ENCODE measurements around the gene PDE6D. TPM values are rescaled to one million over a fixed set of nuclear protein-coding genes. Genes with fewer than 3 reads are reported as not detected.

PDE6D gene
- total and polyA plus RNA-seq, 2 experiments from 2014 or later, result 47.3 to 64.8 TPM

DNA sequence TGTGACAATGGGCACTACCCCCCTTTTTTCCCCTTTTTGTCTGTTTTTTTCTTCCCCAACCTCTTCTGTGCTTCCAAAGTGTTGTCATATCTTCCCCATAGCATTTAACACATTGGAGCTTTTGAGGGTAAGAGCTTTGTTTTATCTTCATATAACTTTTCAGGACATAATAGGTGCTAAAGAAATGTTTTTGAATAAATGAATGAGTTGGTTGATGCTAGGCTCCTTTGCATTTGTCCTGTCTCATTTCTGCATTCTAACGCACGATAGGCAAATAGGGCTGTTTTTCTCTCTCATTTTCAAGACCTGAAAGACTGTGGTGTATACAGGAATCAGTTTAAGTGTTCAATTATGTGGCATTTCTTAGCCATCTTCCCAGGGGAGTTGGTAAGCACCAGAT lies 4.3 kb upstream of the PDE6D start:
- Histone ChIP-seq H3K9me3 (ENCODE audit: low read depth) (no peaks in the 10 kb centered on the region), H3K4me1 (ENCODE audit: low read depth) (peaks cover 11% of the 10 kb centered on the region), H3K4me3 (peak overlapping the region; percentile 68), H3K27me3 (no peaks in the 10 kb centered on the region), H3K36me3 (no peaks in the 10 kb centered on the region), H3K27ac (peak overlapping the region; percentile 86)
- TF ChIP-seq CTCF (IDR thresholded peaks at IDR 0.05; ENCODE audit: low read depth, low read length), result no peak
- DNase-seq (ENCODE audit: low read depth in 1 of 2, low spot score in 1 of 2), result no peak

DNA sequence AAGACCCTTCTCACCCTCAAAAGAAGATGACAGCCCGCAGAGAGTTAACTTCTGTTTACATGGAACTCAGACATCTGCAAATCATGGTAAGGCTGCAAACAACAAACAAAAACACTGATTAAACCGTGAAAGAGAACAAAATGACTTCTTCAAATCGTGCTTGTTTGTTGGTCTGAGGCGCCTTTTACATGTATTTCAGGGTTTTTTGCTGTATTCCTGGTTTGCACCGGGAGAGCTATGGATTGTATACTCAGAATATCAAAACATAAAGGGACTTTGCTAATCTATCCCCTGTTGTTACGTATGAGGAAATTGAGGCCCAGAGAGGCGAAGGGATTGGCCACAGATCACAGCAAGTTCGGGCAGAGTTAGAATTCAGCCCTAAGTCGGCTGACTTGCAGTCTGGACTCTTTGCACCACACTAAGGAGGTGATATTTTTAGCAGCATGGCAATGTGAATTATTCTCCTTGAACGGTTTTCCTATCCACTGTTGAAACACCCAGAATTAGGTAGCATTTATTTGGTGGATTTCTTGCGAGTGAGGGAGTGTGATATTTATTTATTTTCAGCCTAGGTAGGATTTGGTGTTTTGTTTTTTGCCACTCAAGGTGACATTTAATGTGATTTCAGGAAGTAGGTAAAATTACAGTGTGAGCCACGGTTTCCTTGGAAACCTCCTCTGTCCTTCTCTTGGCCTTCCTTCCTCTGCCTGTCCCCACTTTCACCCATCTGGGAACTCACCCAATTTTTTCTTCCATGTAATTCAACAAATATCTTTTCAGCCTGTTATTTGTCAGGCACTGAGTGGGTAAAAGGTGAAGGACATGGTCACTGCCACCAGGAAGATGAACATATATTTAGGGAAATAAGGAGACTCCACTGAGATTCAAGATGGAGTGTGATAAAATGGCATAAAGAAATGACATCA lies 980 bp upstream of the PDE6D start:
- peak overlapping the region; percentile 68 for H3K4me3 ChIP-seq
- peaks cover 7% of the 10 kb centered on the region for H3K4me1 ChIP-seq (ENCODE audit: low read depth)
- H3K27me3 ChIP-seq, result no peaks in the 10 kb centered on the region
- H3K27ac ChIP-seq, result peak overlapping the region; percentile 2
- H3K36me3 ChIP-seq, result no peaks in the 10 kb centered on the region
- TF ChIP-seq CTCF (IDR thresholded peaks at IDR 0.05; ENCODE audit: low read depth, low read length), result no peak
- DNase-seq (ENCODE audit: low read depth in 1 of 2, low spot score in 1 of 2), result peak in 1 of 2 donors; percentile 75
- no peaks in the 10 kb centered on the region for H3K9me3 ChIP-seq (ENCODE audit: low read depth)

GRCh38 chr2:231780123-231780908 lies 766 bp downstream of the PDE6D start:
- H3K27ac ChIP-seq, result no peak overlapping the region
- H3K27me3 ChIP-seq, result no peaks in the 10 kb centered on the region
- no peaks in the 10 kb centered on the region for H3K36me3 ChIP-seq
- H3K4me1 ChIP-seq (ENCODE audit: low read depth), result peaks cover 4% of the 10 kb centered on the region
- no peaks in the 10 kb centered on the region for H3K9me3 ChIP-seq (ENCODE audit: low read depth)
- TF ChIP-seq CTCF (IDR thresholded peaks at IDR 0.05; ENCODE audit: low read depth, low read length), result no peak
- H3K4me3 ChIP-seq, result peak overlapping the region; percentile 68
- DNase-seq (ENCODE audit: low read depth in 1 of 2, low spot score in 1 of 2), result peak; percentile 27 to 71

DNA sequence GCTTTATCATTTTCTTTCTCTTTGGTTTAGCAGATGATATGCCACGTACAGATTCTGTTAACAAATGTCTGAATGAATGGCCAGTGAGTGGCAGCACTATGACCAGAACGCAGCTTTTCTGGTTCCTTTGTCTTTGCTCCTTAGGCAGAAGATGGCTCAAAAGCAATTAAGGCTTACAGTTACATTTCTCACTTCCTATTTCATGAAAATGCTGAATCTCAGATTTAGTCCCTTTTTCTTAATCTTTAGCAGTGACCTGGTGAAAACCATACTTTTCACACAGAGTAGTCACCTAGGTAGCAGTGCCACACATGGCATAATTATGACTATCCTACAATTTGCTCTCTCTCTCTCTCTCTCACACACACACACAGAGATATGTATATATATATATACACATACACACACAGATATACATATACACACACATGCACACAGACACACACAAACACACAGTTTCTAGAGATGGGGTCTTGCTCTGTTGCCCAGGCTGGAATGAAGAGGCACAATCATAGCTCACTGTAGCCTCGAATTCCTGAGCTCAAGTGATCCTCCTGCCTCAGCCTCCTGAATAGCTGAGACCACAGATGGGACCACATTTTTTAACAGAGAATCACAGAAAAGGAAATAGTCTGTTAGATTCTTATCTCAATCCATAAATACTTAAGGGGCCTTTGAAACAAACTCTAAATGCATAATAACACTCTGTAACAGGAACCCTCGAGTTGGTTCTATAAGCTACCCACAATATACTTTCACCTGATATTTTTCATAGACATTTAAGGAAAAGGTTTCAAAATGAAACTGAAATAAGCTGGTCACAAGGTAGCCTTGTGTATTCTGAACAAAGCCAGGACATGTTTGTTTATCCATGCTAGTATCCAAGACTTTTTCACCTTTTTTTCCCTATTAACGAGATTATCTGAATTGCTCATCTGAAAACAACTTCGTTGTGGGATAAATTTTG lies 11.6 kb downstream of the PDE6D start:
- peaks cover 18% of the 10 kb centered on the region for H3K4me1 ChIP-seq (ENCODE audit: low read depth)
- no peaks in the 10 kb centered on the region for H3K27me3 ChIP-seq
- H3K27ac ChIP-seq, result no peak overlapping the region
- no peaks in the 10 kb centered on the region for H3K36me3 ChIP-seq
- no peaks in the 10 kb centered on the region for H3K9me3 ChIP-seq (ENCODE audit: low read depth)
- no peak for TF ChIP-seq CTCF (IDR thresholded peaks at IDR 0.05; ENCODE audit: low read depth, low read length)
- no peak overlapping the region for H3K4me3 ChIP-seq
- DNase-seq (ENCODE audit: low read depth in 1 of 2, low spot score in 1 of 2), result no peak

DNA sequence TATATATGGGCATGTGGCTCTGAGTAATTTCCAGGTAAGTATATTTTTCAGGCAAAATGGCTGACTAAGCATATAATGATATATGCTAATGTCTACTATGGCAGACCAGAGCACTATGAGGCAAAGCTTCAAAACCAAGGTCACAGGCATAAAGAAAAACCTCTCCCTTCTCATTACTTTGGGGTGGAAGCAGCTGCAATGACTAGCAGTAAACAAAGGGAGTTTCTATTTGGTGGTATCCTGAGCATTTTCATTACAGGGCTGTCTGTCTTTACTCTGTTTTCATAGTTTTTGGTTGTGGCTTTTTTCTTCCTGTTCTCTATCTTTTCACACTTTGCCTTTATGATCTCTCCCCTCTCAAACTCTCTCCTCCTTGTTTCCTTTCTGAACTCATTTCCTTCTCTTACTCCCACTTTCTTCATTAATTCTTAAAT lies 15.6 kb downstream of the PDE6D start:
- H3K27me3 ChIP-seq, result no peaks in the 10 kb centered on the region
- H3K27ac ChIP-seq, result no peak overlapping the region
- DNase-seq (ENCODE audit: low read depth in 1 of 2, low spot score in 1 of 2), result no peak

More for the DNA sequence above, 15.6 kb downstream of the PDE6D start:
- H3K4me1 ChIP-seq (ENCODE audit: low read depth), result peaks cover 27% of the 10 kb centered on the region
- H3K9me3 ChIP-seq (ENCODE audit: low read depth), result no peaks in the 10 kb centered on the region
- no peaks in the 10 kb centered on the region for H3K36me3 ChIP-seq
- no peak for TF ChIP-seq CTCF (IDR thresholded peaks at IDR 0.05; ENCODE audit: low read depth, low read length)
- no peak overlapping the region for H3K4me3 ChIP-seq
